Activated naive CD8-positive, alpha-beta T cell treated with anti-CD3 and anti-CD28 coated beads for 36 hours (primary cell): Measurements from ENCODE around the gene SCT. TPM values are rescaled to one million over a fixed set of nuclear protein-coding genes. Genes with fewer than 3 reads are reported as not detected.

Experiments used
- DNase-seq: peaks from one replicate; pipeline ENCODE4 v3.0.0; 2021
- H3K27ac Mint-ChIP-seq: one replicate; pipeline ENCODE4 v1.8.0; 2022; ENCODE audit warnings: mild to moderate bottlenecking, moderate library complexity, mixed read lengths
- H3K27me3 Mint-ChIP-seq: one replicate; pipeline ENCODE4 v1.8.0; 2022; ENCODE audit warnings: mild to moderate bottlenecking, mixed read lengths
- H3K36me3 Mint-ChIP-seq: one replicate; pipeline ENCODE4 v1.8.0; 2021; ENCODE audit warnings: mild to moderate bottlenecking, mixed read lengths
- H3K4me1 Mint-ChIP-seq: one replicate; pipeline ENCODE4 v1.8.0; 2021; ENCODE audit warnings: mixed read lengths
- H3K4me3 Mint-ChIP-seq: one replicate; pipeline ENCODE4 v1.8.0; 2022; ENCODE audit warnings: mild to moderate bottlenecking, moderate library complexity, mixed read lengths
- H3K9me3 Mint-ChIP-seq: one replicate; pipeline ENCODE4 v1.8.0; 2022; ENCODE audit warnings: mixed read lengths
- total RNA-seq, 2 experiments: library from RNA; stranded (reverse); gene quantifications; one replicate each; pipeline ENCODE4 v1.2.3, GENCODE V29; 2021

Gene SCT
- total RNA-seq, 2 experiments from 2014 or later: not detected

GRCh38 chr11:576811-577610 lies 50.0 kb downstream of the SCT start:
- Mint-ChIP-seq H3K27ac (peak overlapping the region; percentile 86), H3K36me3 (peaks cover 24% of the 10 kb centered on the region), H3K27me3 (peaks cover 12% of the 10 kb centered on the region), H3K9me3 (no peaks in the 10 kb centered on the region), H3K4me3 (peak overlapping the region; percentile 93), H3K4me1 (peaks cover 48% of the 10 kb centered on the region)
- DNase-seq: no peak

Other genes starting within 250 kb of the SCT start
- gene PKP3, start 233.0 kb downstream of the SCT start, total RNA-seq: not detected
- 10 to 100 TPM; 26.4 to 27.2 TPM for gene SIGIRR, start 212.2 kb downstream of the SCT start, total RNA-seq
- 10 to 100 TPM; 22.2 to 22.9 TPM for gene ANO9, start 185.2 kb downstream of the SCT start, total RNA-seq
- 10 to 100 TPM; 17.3 to 18.2 TPM for gene PTDSS2, start 176.9 kb downstream of the SCT start, total RNA-seq
- 10 to 100 TPM; 94.7 to 97.2 TPM for gene RNH1, start 119.9 kb downstream of the SCT start, total RNA-seq
- gene HRAS, start 91.6 kb downstream of the SCT start, total RNA-seq: 10 to 100 TPM; 46.0 to 48.7 TPM
- gene LRRC56, start 89.7 kb downstream of the SCT start, total RNA-seq: 1 to 10 TPM; 1.4 to 2.2 TPM
- gene LMNTD2, start 66.4 kb downstream of the SCT start, total RNA-seq: 1 to 10 TPM; 1.2 to 1.3 TPM
- 10 to 100 TPM in 1 of 2 experiments, 1 to 10 TPM in 1; 9.8 to 11.5 TPM for gene RASSF7, start 66.2 kb downstream of the SCT start, total RNA-seq
- gene PHRF1, start 50.7 kb downstream of the SCT start, total RNA-seq: 10 to 100 TPM; 42.3 to 44.3 TPM
- gene IRF7, start 11.2 kb downstream of the SCT start, total RNA-seq: 10 to 100 TPM; 60.6 to 61.2 TPM
- not detected for gene CDHR5, start 2.2 kb downstream of the SCT start, total RNA-seq
- under 1 TPM; 0.26 to 0.37 TPM for gene DRD4, start 10.1 kb upstream of the SCT start, total RNA-seq
- gene DEAF1, start 68.0 kb upstream of the SCT start, total RNA-seq: 10 to 100 TPM; 46.1 to 49.7 TPM
- gene TMEM80, start 68.6 kb upstream of the SCT start, total RNA-seq: 1 to 10 TPM; 7.6 to 9.2 TPM
- gene EPS8L2, start 79.0 kb upstream of the SCT start, total RNA-seq: 10 to 100 TPM; 13.3 to 15.9 TPM
- 100 to 1,000 TPM; 231 to 243 TPM for gene TALDO1, start 120.3 kb upstream of the SCT start, total RNA-seq
- 10 to 100 TPM; 47.7 to 51.9 TPM for gene GATD1, start 150.3 kb upstream of the SCT start, total RNA-seq
- 1 to 10 TPM in 1 of 2 experiments, under 1 TPM in 1; 0.94 to 1.0 TPM for gene CEND1, start 162.9 kb upstream of the SCT start, total RNA-seq
- 10 to 100 TPM; 54.4 to 56.5 TPM for gene SLC25A22, start 171.1 kb upstream of the SCT start, total RNA-seq
- gene PIDD1, start 178.1 kb upstream of the SCT start, total RNA-seq: 10 to 100 TPM; 29.4 to 30.5 TPM
- gene RPLP2, start 182.8 kb upstream of the SCT start, total RNA-seq: 1,000 to 10,000 TPM; 3,139 to 3,274 TPM
- gene PNPLA2, start 191.7 kb upstream of the SCT start, total RNA-seq: 10 to 100 TPM; 32.7 to 34.7 TPM
- gene CRACR2B, start 200.7 kb upstream of the SCT start, total RNA-seq: 1 to 10 TPM in 1 of 2 experiments, under 1 TPM in 1; 0.76 to 1.1 TPM
- 10 to 100 TPM; 47.3 to 51.1 TPM for gene CD151, start 205.8 kb upstream of the SCT start, total RNA-seq
- 100 to 1,000 TPM; 121 to 134 TPM for gene POLR2L, start 215.3 kb upstream of the SCT start, total RNA-seq
- 10 to 100 TPM; 12.8 to 16.2 TPM for gene TSPAN4, start 215.7 kb upstream of the SCT start, total RNA-seq